ENCODE data around the gene ZCCHC7. TPM values are rescaled to one million over a fixed set of nuclear protein-coding genes. Genes with fewer than 3 reads are reported as not detected.

Gene ZCCHC7
- total and polyA plus RNA-seq, 9 of the 15 experiments (the other 6 are each of a cell fraction or from before 2014, with no cell fraction given) = 34.1 to 68.9 (median 48.8) TPM

GRCh38 chr9:37290940-37291485 is 170.6 kb downstream of the ZCCHC7 start (continued):
- TF ChIP-seq HMBOX1 (IDR thresholded peaks at IDR 0.05) (no peak), ATF3 (IDR thresholded peaks at IDR 0.05) (peak; percentile 100), ATF3 (CRISPR knock-in tag; conservative IDR thresholded peaks at IDR 0.05) (no peak; the same call in 1 of the 2 replicates), RBFOX2 (IDR thresholded peaks at IDR 0.05; ENCODE audit: low read depth, low read length) (0 out of 2 replicates have a peak, but pooled peaks have one; percentile 27), ATF7 (IDR thresholded peaks at IDR 0.05) (peak; percentile 91), MEIS2 (IDR thresholded peaks at IDR 0.05; ENCODE audit: partially characterized antibody) (peak; percentile 86), TAF9B (IDR thresholded peaks at IDR 0.05; ENCODE audit: partially characterized antibody) (peak; percentile 46), JUN (IDR thresholded peaks at IDR 0.05; ENCODE audit: borderline replicate concordance, low read depth, low read length) (peak; percentile 80), JUN (CRISPR knock-in tag; IDR thresholded peaks at IDR 0.05; ENCODE audit: borderline replicate concordance) (no peak), HDAC3 (IDR thresholded peaks at IDR 0.05; ENCODE audit: borderline replicate concordance, partially characterized antibody) (peak; percentile 67), CEBPG (CRISPR knock-in tag; IDR thresholded peaks at IDR 0.05) (peak; percentile 88), CEBPG (tag; conservative IDR thresholded peaks at IDR 0.05 in 1 of 2, IDR thresholded peaks at IDR 0.05 in 1 of 2) (peak; percentile 96 to 99), MYBL2 (IDR thresholded peaks at IDR 0.05; ENCODE audit: low read depth) (no peak), MYBL2 (CRISPR knock-in tag; IDR thresholded peaks at IDR 0.05; ENCODE audit: borderline replicate concordance) (no peak), HDAC2 (IDR thresholded peaks at IDR 0.05) (peak; percentile 41; the same call in 1 of the 2 replicates), SNRNP70 (optimal IDR thresholded peaks at IDR 0.05; ENCODE audit: low read depth, low read length) (no peak), SRSF9 (IDR thresholded peaks at IDR 0.05; ENCODE audit: borderline replicate concordance, low read depth, low read length) (no peak), ARID3A (IDR thresholded peaks at IDR 0.05; ENCODE audit: borderline replicate concordance, low read depth, low read length) (peak; percentile 51; the same call in 1 of the 2 replicates), FOSL1 (tag; conservative IDR thresholded peaks at IDR 0.05) (peak; percentile 95), ZBTB8A (IDR thresholded peaks at IDR 0.05; ENCODE audit: partially characterized antibody) (no peak), SIN3B (IDR thresholded peaks at IDR 0.05; ENCODE audit: low read depth) (peak; percentile 41; the same call in 1 of the 2 replicates)
